ENCODE results near the gene LIN7B. TPM values are rescaled to one million over a fixed set of nuclear protein-coding genes. Genes with fewer than 3 reads are reported as not detected.

Gene LIN7B
- total and polyA plus RNA-seq, 2 experiments from 2014 or later: 1.2 to 10.5 TPM

- TF ChIP-seq ZNF462 (CRISPR knock-in tag; IDR thresholded peaks at IDR 0.05) (no peak), EZH2 (IDR thresholded peaks at IDR 0.05; ENCODE audit: low read depth, unreplicated experiment) (no peak), JUNB (IDR thresholded peaks at IDR 0.05; ENCODE audit: unreplicated experiment) (no peak), STAT1 (IDR thresholded peaks at IDR 0.05; ENCODE audit: unreplicated experiment) (no peak), EZH2phosphoT487 (IDR thresholded peaks at IDR 0.05; ENCODE audit: unreplicated experiment) (no peak)
These were observed 45.1 kb upstream of the LIN7B start (continued) for GRCh38 chr19:49069026-49069425.

- Mint-ChIP-seq H3K36me3 (ENCODE audit: low read depth) (peaks cover 10% of the 10 kb centered on the region), H3K4me1 (peaks cover 34% of the 10 kb centered on the region), H3K9me3 (peaks cover 29% of the 10 kb centered on the region), H3K27ac (no peak overlapping the region), H3K27me3 (ENCODE audit: insufficient read depth, low read depth, poor library complexity) (peaks cover 75% of the 10 kb centered on the region), H3K4me3 (peak overlapping the region; percentile 21; the same call in 1 of the 3 replicates)
- DNase-seq (ENCODE audit: low spot score): no peak
- no peaks in the 10 kb centered on the region for H3F3A ChIP-seq (replicated peaks; ENCODE audit: low read depth)
- TF ChIP-seq ETS1 (IDR thresholded peaks at IDR 0.05): no peak
- no peak for TF ChIP-seq CTCF (conservative IDR thresholded peaks at IDR 0.05; ENCODE audit: low read depth in 2 of 2)
- no peak for TF ChIP-seq EZH2 (IDR thresholded peaks at IDR 0.05; ENCODE audit: low read depth, unreplicated experiment)
- TF ChIP-seq JUNB (IDR thresholded peaks at IDR 0.05; ENCODE audit: unreplicated experiment): no peak
- TF ChIP-seq ZNF331 (CRISPR knock-in tag; IDR thresholded peaks at IDR 0.05; ENCODE audit: low read depth): no peak
- TF ChIP-seq POLR2AphosphoS5 (IDR thresholded peaks at IDR 0.05; ENCODE audit: low read depth): no peak
- H3K9me2 ChIP-seq (ENCODE audit: insufficient read depth): 0 out of 2 replicates have a peak, but pooled peaks cover 6% of the 10 kb centered on the region
- no peak overlapping the region for H3K4me2 ChIP-seq
- peaks cover 88% of the 10 kb centered on the region for H3K27me3 ChIP-seq (ENCODE audit: insufficient read depth)
- H4K20me1 ChIP-seq (replicated peaks; ENCODE audit: insufficient read depth): no peaks in the 10 kb centered on the region; the same call in 1 of the 2 replicates
- H3K4me3 ChIP-seq: no peak overlapping the region
- H3K79me2 ChIP-seq (replicated peaks; ENCODE audit: insufficient read depth): no peaks in the 10 kb centered on the region
- H3K4me1 ChIP-seq (ENCODE audit: insufficient read depth): peaks cover 21% of the 10 kb centered on the region
- no peak for ATAC-seq
- no peak overlapping the region for H3K27ac ChIP-seq (ENCODE audit: low read depth)
- H2AFZ ChIP-seq: no peak overlapping the region
- H3K36me3 ChIP-seq (ENCODE audit: insufficient read depth): no peaks in the 10 kb centered on the region
These were observed 43.8 kb upstream of the LIN7B start for GRCh38 chr19:49070416-49070815.

All from GM23338 (cell line).